Endothelial cell of umbilical vein (primary cell): ENCODE results near the gene TRMT1. TPM values are rescaled to one million over a fixed set of nuclear protein-coding genes. Genes with fewer than 3 reads are reported as not detected.

Experiments
- BruUV-seq: library from RNA; stranded (reverse); fragments of 400-500 nt; replicated peaks from 2 replicates; lab custom pipeline; 2021; lab: Mats Ljungman, UMichigan
- CTCF ChIA-PET: fragments of 300-600, 350-600 bp; sonication (Branson Sonifier 250); formaldehyde crosslinking; loops from one replicate; lab custom pipeline; 2021; ENCODE audit warnings: antibody characterized with exemption, inconsistent platforms; lab: Charles Lee
- POLR2A ChIA-PET: fragments of 300-600, 350-600 bp; sonication (Branson Sonifier 250); formaldehyde crosslinking; loops from one replicate; lab custom pipeline; 2021; ENCODE audit warnings: antibody characterized with exemption, inconsistent platforms; lab: Charles Lee
- DNase-seq: peaks from one replicate; pipeline ENCODE4 v3.0.0-alpha.2; 2011; ENCODE audit warnings: low read depth, low spot score
- FAIRE-seq: peaks from 2 replicates; lab custom pipeline; 2011; peaks lifted over from hg19 to GRCh38; lab: Jason Lieb, UNC
- H2AFZ ChIP-seq: 2 replicates; pipeline ENCODE4 v1.6.0; 2012; ENCODE audit warnings: low read depth, low read length, control low read depth, inconsistent platforms
- H3K27ac ChIP-seq: 2 replicates; pipeline ENCODE4 v1.5.1; 2011; ENCODE audit warnings: low read depth, mild to moderate bottlenecking, control low read depth, low read length, moderate library complexity; ENCODE audit not compliant: insufficient read depth
- H3K27me3 ChIP-seq, 2 experiments: 2 replicates each; pipeline versions ENCODE4 v1.6.0 to v1.6.1; 2011; ENCODE audit warnings: low read length in 2 of 2, mixed read lengths in 1 of 2; ENCODE audit not compliant: control insufficient read depth in 2 of 2, insufficient read depth in 2 of 2
- H3K36me3 ChIP-seq, 2 experiments: 2 replicates in 1 of 2; 3 replicates in 1 of 2; pipeline ENCODE4 v1.5.1; 2011; ENCODE audit warnings: low read length in 2 of 2, mild to moderate bottlenecking in 1 of 2, moderate library complexity in 1 of 2; ENCODE audit not compliant: control insufficient read depth in 2 of 2, insufficient read depth in 2 of 2; ENCODE audit errors: extremely low read depth in 1 of 2
- H3K4me1 ChIP-seq: 3 replicates; pipeline ENCODE4 v1.5.1; 2011; ENCODE audit warnings: mild to moderate bottlenecking, low read length; ENCODE audit not compliant: control insufficient read depth, insufficient read depth; ENCODE audit errors: extremely low read depth
- H3K4me2 ChIP-seq: 2 replicates; pipeline ENCODE4 v1.6.1; 2011; ENCODE audit warnings: low read length, control low read depth, mixed read lengths; ENCODE audit not compliant: insufficient read depth
- H3K4me3 ChIP-seq, 3 experiments: fragments of 200-600 bp in 1 of 3; sonication (generic), shearing (Covaris generic) in 1 of 3; replicated peaks in 1 of 3; 2 replicates each; pipeline ENCODE4 v1.5.1; 2011 to 2016; ENCODE audit warnings: control low read depth in 3 of 3, low read length in 3 of 3, mild to moderate bottlenecking in 2 of 3, inconsistent platforms in 1 of 3, low read depth in 1 of 3, moderate library complexity in 1 of 3; ENCODE audit not compliant: insufficient read depth in 1 of 3
- H3K79me2 ChIP-seq: 2 replicates; pipeline ENCODE4 v1.6.0; 2012; ENCODE audit warnings: low read length, inconsistent platforms; ENCODE audit not compliant: control insufficient read depth, insufficient read depth
- H3K9ac ChIP-seq: replicated peaks from 2 replicates; pipeline ENCODE3; 2011; ENCODE audit warnings: low read length, control low read depth; ENCODE audit not compliant: insufficient read depth; ENCODE audit errors: extremely low read depth
- H3K9me1 ChIP-seq: replicated peaks from 3 replicates; pipeline ENCODE4 v1.6.0; 2011; ENCODE audit warnings: mild to moderate bottlenecking, low read length; ENCODE audit not compliant: control insufficient read depth, insufficient read depth; ENCODE audit errors: extremely low read depth
- H3K9me3 ChIP-seq: replicated peaks from 2 replicates; pipeline ENCODE4 v1.5.1; 2012; ENCODE audit warnings: low read length, inconsistent platforms; ENCODE audit not compliant: control insufficient read depth, insufficient read depth
- H4K20me1 ChIP-seq: replicated peaks from 2 replicates; pipeline ENCODE3; 2011; ENCODE audit warnings: mild to moderate bottlenecking, low read length; ENCODE audit not compliant: control insufficient read depth, insufficient read depth; ENCODE audit errors: extremely low read depth
- CTCF ChIP-seq, 2 donors: IDR thresholded peaks; 1 replicate in 1 of 2; 2 replicates in 1 of 2; pipeline ENCODE4 v1.5.1; 2011; ENCODE audit warnings: low read length in 2 of 2, mild to moderate bottlenecking in 2 of 2, moderate library complexity in 2 of 2, control low read depth in 1 of 2, inconsistent platforms in 1 of 2, low read depth in 1 of 2; ENCODE audit not compliant: insufficient read depth in 1 of 2; ENCODE audit errors: extremely low read depth in 1 of 2
- FOS ChIP-seq: IDR thresholded peaks from 2 replicates; pipeline ENCODE4 v1.6.1; 2011; ENCODE audit warnings: mild to moderate bottlenecking, low read length, moderate library complexity, borderline replicate concordance; ENCODE audit not compliant: insufficient read depth
- GATA2 ChIP-seq: IDR thresholded peaks from 2 replicates; pipeline ENCODE4 v1.7.0; 2011; ENCODE audit warnings: low read depth, mild to moderate bottlenecking, moderate library complexity, mixed read lengths, low read length; ENCODE audit not compliant: insufficient read length, insufficient read depth
- MAX ChIP-seq: IDR thresholded peaks from 2 replicates; pipeline ENCODE4 v1.6.1; 2011; ENCODE audit not compliant: insufficient read depth, insufficient read length
- MYC ChIP-seq: IDR thresholded peaks from one replicate; pipeline ENCODE4 v1.6.1; 2011; ENCODE audit warnings: mild to moderate bottlenecking, low read depth, low read length
- POLR2AphosphoS5 ChIP-seq: IDR thresholded peaks from 2 replicates; pipeline ENCODE4 v1.6.1; 2012; ENCODE audit warnings: low read depth, mild to moderate bottlenecking, control low read depth, low read length, moderate library complexity; ENCODE audit not compliant: insufficient read depth
- dilution Hi-C: fragments of 300-500 bp; cut with MboI; formaldehyde crosslinking; loops from one replicate; pipeline ENCODE4 v1.15.0; 2019; ENCODE audit warnings: low sequenced_read_pairs; ENCODE audit not compliant: extremely low pct_ligation_motif_present
- intact Hi-C: fragments of 100-400 bp; cut with micrococcal nuclease; formaldehyde crosslinking; loops from one replicate; pipeline ENCODE4 v1.10.0; 2022
- polyA plus RNA-seq, 4 experiments: library from polyadenylated mRNA; depleted of rRNA in 3 of 4; stranded (reverse) in 3 of 4; unstranded in 1 of 4; fragments of >200 nt; gene quantifications; 2 replicates each; pipeline versions ENCODE4 v1.2.1 to v1.2.3, GENCODE V29; 2011 to 2012; ENCODE audit warnings: missing spikeins in 1 of 4
- total RNA-seq: library from RNA; stranded (reverse); gene quantifications from 2 replicates; pipeline ENCODE4 v1.2.3, GENCODE V29; 2021

The TRMT1 gene
- total and polyA plus RNA-seq, 2 donors (not counting 3 experiments of a cell fraction or from before 2014, with no cell fraction given): 46.3 to 53.0 TPM

- no peak overlapping the region for H2AFZ ChIP-seq
- peaks cover 0 to 2% of the 10 kb centered on the region in 2 experiments for H3K36me3 ChIP-seq
- H3K9me1 ChIP-seq: no peaks in the 10 kb centered on the region
- no peak overlapping the region for H3K9ac ChIP-seq
- TF ChIP-seq GATA2: no peak
- no peaks in the 10 kb centered on the region for H3K9me3 ChIP-seq
- no peaks in the 10 kb centered on the region for H4K20me1 ChIP-seq
- no peak overlapping the region for H3K4me3 ChIP-seq
- intact Hi-C loops: no loop called here
- H3K4me2 ChIP-seq: no peak overlapping the region
- no peaks in the 10 kb centered on the region for H3K79me2 ChIP-seq
- no peak for FAIRE-seq
- no peaks in the 10 kb centered on the region for H3K27me3 ChIP-seq
- DNase-seq: no peak
- no peak overlapping the region for H3K27ac ChIP-seq
- ChIA-PET CTCF (interaction anchor here (0.7 to 7.2 kb wide), 4 partner anchors 26 to 149 kb away, joined by 3 to 76 read pairs (median 8); partner anchors contain the start of gene CALR), POLR2A (no interaction called here)
- dilution Hi-C loops: no loop called here
- no TSS peak for BruUV-seq
- peaks cover 12% of the 10 kb centered on the region for H3K4me1 ChIP-seq
Measured at GRCh38 chr19:13087295-13087694, 29.2 kb downstream of the TRMT1 start.

- Histone ChIP-seq H3K4me2 (no peak overlapping the region), H3K4me1 (peaks cover 3% of the 10 kb centered on the region), H3K27me3 (no peaks in the 10 kb centered on the region), H3K9me3 (no peaks in the 10 kb centered on the region), H3K36me3 (peaks cover 0 to 2% of the 10 kb centered on the region in 2 experiments), H4K20me1 (no peaks in the 10 kb centered on the region), H3K9ac (no peak overlapping the region), H3K27ac (no peak overlapping the region), H3K9me1 (no peaks in the 10 kb centered on the region), H3K79me2 (no peaks in the 10 kb centered on the region), H3K4me3 (no peak overlapping the region), H2AFZ (no peak overlapping the region)
- no TSS peak for BruUV-seq
- ChIA-PET POLR2A (no interaction called here), CTCF (interaction anchor here (0.9 to 7.2 kb wide), 7 partner anchors 8 to 121 kb away, joined by 3 to 76 read pairs (median 4); no protein-coding TSS in a partner anchor)
- intact Hi-C loops (no loop called here), dilution Hi-C loops (no loop called here)
- DNase-seq: no peak
- no peak for FAIRE-seq
- TF ChIP-seq CTCF (IDR thresholded peaks at IDR 0.05; ENCODE audit: extremely low read depth in 1 of 2, insufficient read depth in 1 of 2, low read depth in 1 of 2, low read length in 2 of 2) (no peak), MYC (no peak), GATA2 (no peak), FOS (no peak), MAX (no peak), POLR2AphosphoS5 (no peak)
Measured at GRCh38 chr19:13086341-13086740, 30.2 kb downstream of the TRMT1 start.
